ENCODE data around the gene RUNX2.

Gene RUNX2

DNA sequence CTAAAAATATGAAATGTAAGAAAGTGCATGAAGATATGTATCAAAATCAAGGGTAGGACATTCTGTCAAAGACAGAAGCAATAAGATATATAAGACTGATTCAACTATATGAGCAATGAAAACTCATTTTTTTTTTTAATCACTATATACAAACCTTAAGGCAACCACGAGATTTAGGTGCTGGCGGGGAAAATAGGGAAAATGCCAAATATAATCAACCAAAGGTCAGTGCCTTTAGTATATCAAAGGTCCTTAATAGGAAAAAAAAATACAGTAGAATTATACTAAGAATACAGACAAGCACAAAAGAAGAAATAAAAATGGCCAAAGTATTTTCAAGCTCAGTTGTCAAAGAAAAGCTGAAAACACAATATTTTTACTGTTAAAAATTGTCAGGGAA, 25.5 kb downstream of the RUNX2 start:
- DNase-seq = no peak

GRCh38 chr6:45364466-45364865, 36.3 kb downstream of the RUNX2 start:
- no peak for DNase-seq

DNA sequence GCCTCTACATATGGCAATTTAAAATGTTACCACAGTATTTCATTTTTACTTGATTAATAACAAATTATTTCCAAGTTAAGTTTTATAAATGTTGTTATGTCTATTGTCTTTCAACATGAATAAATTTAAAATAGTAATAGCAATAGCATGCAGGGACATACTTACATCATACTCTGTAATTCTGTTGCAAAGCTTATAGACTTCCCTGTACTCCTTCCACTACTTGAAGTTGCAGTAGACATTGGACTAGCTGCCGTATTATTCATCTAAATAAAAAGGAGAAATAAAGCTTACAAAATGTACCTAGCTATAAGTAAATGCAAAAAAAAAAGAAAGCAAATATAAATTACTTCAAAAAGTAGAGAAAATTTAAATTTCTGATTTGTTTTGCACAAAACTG, 36.9 kb downstream of the RUNX2 start:
- DNase-seq = no peak

- DNase-seq = no peak
Measured at GRCh38 chr6:45366534-45366933, 38.4 kb downstream of the RUNX2 start.

GRCh38 chr6:45367999-45368398, 39.9 kb downstream of the RUNX2 start:
- DNase-seq = no peak

DNA sequence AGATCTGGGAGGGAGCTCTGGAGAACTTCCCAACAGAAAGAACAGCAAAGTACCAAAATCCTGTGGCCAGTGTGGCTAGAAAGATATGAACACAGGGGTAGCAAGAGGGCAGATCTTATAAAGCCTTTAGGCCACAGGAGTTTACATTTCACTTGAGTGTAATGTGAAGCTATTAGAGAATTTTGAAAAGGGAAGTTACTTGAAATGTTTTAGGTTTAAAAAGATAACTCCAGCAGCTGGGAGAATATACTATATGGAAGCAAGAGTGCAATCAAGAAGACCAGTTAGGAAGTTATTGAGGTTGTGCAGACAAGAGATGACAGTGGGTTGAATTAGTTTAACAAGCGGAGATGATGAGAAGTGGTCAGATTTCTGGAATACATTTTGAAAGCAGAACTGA, 41.7 kb downstream of the RUNX2 start:
- DNase-seq = no peak

GRCh38 chr6:45371924-45372573, 43.9 kb downstream of the RUNX2 start:
- no peak for DNase-seq

DNA sequence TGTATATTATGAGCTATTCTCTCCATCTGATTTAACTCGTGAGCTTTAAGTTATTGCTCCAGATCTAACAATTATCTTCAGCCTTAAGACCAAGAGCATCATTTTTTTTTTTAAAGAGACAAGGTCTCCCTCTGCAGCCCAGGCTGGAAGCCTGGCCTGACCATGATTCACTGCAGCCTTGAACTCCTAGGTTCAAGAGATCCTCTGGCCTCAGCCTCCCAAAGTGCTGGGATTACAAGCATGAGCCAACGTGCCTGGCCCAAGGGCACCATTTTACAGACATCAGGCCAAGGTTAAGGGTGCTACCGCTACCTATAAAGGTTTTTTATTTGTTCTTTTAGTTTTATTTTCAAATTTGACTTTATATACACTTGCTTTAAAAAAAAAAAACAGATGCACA, 47.3 kb downstream of the RUNX2 start:
- no peak for DNase-seq

GRCh38 chr6:45376310-45377042, 48.3 kb downstream of the RUNX2 start:
- DNase-seq = no peak

- DNase-seq = no peak
Measured at GRCh38 chr6:45377043-45377553, 49.0 kb downstream of the RUNX2 start.

GRCh38 chr6:45377554-45378333, 49.6 kb downstream of the RUNX2 start, which contains the start of gene SUPT3H:
TSS of gene SUPT3H (minus strand) at chr6:45377934.
- peak; percentile 81 for DNase-seq

DNA sequence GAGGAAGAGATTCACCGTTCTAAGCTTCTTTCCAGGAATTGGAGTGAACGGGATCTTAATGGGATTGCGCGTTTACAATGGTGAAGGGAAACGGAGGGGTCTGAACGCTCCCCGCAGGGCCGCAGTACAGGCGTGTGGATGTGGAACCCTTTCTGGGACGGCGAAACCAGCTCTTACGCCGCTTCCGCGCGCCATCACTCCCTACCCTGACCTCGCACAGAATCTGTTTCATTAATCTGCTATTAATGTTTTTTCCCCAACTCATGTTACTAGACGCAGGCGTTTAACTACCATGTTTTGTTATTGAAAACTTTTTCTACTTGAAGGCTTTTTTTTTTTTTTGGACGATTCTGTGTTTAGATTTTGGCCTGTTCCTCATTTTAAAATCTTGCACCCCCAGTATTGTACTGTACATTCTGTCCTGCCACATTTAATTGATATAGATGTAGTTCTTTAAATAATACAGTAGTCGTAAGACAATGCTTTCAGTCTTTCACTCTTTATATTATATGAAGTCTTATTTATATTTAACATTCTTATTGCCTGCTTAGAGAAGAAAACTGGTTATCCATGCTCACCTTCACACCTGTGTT, 50.3 kb downstream of the RUNX2 start:
- DNase-seq = no peak

DNA sequence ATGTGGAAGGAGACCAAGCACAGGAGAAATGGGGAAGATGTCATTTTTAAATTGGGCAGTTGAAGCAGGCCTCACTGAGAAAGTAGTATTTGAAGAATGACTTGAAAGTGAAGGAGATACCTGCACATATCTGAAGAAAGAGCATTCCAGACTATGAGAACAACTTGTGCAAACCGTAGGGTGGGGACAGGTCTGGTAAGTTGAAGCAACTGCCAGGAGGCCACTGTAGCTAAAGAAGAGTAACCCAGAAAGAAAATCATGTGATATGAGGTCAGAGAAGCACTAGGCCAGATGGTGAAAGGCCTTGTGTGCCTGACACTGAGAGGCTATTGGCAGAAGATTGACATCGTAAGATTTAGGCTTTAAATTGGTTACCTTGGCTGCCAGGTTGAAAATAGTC, 54.3 kb downstream of the RUNX2 start:
- no peak for DNase-seq

GRCh38 chr6:45386501-45386900, 58.4 kb downstream of the RUNX2 start:
- DNase-seq = no peak

DNA sequence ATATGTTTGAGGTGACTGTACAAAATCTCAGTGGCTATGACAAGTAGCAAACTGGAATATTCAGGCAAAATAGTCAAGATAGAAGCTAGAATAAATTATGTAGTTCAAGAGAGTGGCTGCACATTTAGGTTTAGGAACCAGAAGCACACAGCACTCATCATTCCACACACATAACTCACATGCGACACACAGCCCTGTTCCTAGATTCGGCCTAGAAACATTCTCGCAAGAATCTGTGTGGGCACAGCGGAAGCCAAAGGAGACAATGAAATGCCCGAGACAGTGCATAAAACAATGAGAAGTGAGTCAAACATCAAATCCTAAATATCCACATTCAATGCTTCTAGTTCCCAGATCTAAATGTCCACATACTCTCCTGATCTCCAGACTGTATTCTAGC, 59.1 kb downstream of the RUNX2 start:
- no peak for DNase-seq

- no peak for DNase-seq
Measured at GRCh38 chr6:45388328-45388727, 60.2 kb downstream of the RUNX2 start.

GRCh38 chr6:45394586-45395095, 66.5 kb downstream of the RUNX2 start:
- no peak for DNase-seq

- no peak for DNase-seq
Measured at GRCh38 chr6:45398075-45398813, 70.1 kb downstream of the RUNX2 start.

GRCh38 chr6:45400021-45400420, 71.9 kb downstream of the RUNX2 start:
- no peak for DNase-seq

DNA sequence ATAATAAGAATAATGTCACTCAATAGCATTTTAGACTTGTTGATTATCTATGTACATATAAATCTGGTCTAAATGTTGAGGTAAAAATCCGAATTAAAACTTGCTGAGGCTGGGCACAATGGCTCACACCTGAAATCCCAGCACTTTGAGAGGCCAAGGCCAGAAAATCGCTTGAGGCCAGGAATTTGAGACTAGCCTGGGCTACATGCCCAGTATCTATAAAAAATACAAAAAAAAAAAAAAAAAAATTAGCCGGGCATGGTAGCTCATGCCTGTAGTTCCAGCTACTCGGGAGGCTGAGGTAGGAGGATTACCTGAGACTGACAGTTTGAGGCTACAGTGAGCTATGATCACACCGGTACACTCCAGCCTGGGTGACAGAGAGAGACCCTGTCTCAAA, 83.8 kb downstream of the RUNX2 start:
- DNase-seq = no peak

DNA sequence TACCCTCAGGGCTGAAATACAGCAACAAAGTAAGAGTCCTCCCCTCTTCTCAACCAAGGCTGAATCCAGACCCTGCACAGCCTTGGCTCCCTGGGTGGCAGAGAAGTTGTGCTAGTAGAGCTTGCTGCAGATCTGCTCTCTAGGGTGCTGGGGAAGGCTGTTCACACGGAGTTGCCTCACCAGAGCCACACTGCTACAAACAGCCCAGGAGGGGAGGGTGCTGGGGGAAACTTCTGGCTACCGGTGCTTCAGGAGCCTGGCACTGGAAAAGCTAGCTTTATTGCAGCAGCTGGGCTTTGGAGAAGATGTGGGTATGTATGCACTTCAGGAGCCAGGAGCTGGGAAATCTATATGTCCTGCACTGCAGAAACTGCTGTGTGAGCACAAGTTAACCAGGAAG, 87.2 kb downstream of the RUNX2 start:
- peak; percentile 39 for DNase-seq

- DNase-seq = no peak
Measured at GRCh38 chr6:45415788-45416518, 87.8 kb downstream of the RUNX2 start.

All from GF-D8 (cell line).